ENCODE measurements around the gene SCMH1.
A peak's percentile ranks its signal among the peaks of the same experiment; 100 is the strongest.

- TF ChIP-seq SP1 (IDR thresholded peaks at IDR 0.05): no peak
- no peak for TF ChIP-seq CTCF (IDR thresholded peaks at IDR 0.05; ENCODE audit: low read depth, low read length, missing input control)
- TF ChIP-seq GABPA (IDR thresholded peaks at IDR 0.05 in 1 of 2, conservative IDR thresholded peaks at IDR 0.05 in 1 of 2): no peak
- TF ChIP-seq RAD21 (IDR thresholded peaks at IDR 0.05): peak in 1 of 2 donors; percentile 20
- TF ChIP-seq YY1 (IDR thresholded peaks at IDR 0.05): no peak
- TF ChIP-seq FOXA2 (IDR thresholded peaks at IDR 0.05): no peak
- TF ChIP-seq ZBTB33 (IDR thresholded peaks at IDR 0.05): no peak
These were observed 204.0 kb downstream of the SCMH1 start for GRCh38 chr1:41038110-41038509.
